HTERT RPE-1 (cell line): ENCODE measurements around the gene KANSL3.

Experiments used
- in situ Hi-C: fragments of 300-500 bp; cut with MboI; formaldehyde crosslinking; loops from 4 replicates; pipeline ENCODE4 v1.14.3; 2020; ENCODE audit warnings: low sequenced_read_pairs

Gene KANSL3

DNA sequence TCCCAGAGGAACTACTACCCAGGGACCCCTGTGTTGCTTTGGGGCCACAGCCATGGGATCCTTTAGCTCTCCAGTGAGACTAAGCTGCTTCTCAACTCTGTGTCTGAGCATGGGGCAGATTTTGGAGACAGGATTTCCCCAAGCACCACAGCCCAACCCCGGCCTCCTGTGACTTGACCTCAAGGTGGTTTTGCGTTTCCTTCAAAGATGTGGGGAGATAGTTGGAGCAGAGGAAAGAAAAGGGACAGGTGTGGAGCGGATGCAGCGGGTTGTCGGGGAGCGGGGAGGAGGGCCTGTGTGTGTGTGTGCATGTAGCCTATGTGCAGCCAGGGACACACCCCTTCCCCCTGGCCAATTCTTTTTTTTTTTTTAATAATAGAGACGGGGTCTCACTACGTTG lies 91.3 kb downstream of the KANSL3 start:
- in situ Hi-C loops, result no loop called here

DNA sequence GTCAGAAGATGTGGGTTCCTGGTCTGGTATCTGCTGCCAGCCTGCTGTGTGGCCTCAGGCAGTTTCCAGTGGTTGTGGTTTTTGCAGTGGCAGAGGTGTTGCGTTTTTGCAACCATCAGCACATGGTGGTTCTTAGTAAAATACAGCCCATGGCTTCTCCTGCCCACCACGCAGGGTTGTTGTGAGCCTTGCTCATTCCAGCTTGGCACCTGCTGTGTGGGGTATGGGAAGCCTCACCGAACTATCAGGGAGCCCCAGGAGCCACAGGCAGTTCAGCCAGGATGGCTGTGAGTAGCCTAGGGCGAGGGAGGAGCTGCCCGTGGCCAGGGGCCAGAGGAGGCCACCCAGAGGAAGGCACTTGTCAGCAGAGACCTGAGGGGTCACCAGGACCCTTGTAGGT lies 91.8 kb downstream of the KANSL3 start:
- in situ Hi-C loops, result no loop called here
